ENCODE data around the gene CASP8AP2.

DNA sequence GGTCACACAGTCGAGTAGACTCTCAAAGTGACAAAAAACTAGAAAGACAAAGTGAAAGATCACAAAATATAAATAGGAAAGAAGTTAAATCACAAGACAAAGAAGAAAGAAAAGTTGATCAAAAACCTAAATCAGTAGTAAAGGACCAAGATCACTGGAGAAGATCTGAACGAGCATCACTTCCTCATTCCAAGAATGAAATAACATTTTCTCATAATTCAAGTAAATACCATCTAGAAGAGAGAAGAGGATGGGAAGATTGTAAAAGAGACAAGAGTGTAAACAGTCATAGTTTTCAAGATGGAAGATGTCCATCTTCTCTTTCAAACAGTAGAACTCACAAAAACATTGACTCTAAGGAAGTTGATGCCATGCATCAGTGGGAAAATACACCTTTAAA, 33.0 kb downstream of the CASP8AP2 start:
- TF ChIP-seq, protein P1, sequence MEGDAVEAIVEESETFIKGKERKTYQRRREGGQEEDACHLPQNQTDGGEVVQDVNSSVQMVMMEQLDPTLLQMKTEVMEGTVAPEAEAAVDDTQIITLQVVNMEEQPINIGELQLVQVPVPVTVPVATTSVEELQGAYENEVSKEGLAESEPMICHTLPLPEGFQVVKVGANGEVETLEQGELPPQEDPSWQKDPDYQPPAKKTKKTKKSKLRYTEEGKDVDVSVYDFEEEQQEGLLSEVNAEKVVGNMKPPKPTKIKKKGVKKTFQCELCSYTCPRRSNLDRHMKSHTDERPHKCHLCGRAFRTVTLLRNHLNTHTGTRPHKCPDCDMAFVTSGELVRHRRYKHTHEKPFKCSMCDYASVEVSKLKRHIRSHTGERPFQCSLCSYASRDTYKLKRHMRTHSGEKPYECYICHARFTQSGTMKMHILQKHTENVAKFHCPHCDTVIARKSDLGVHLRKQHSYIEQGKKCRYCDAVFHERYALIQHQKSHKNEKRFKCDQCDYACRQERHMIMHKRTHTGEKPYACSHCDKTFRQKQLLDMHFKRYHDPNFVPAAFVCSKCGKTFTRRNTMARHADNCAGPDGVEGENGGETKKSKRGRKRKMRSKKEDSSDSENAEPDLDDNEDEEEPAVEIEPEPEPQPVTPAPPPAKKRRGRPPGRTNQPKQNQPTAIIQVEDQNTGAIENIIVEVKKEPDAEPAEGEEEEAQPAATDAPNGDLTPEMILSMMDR (IDR thresholded peaks at IDR 0.05) = no peak
- no peak for TF ChIP-seq POLR2A (IDR thresholded peaks at IDR 0.05)

Data from heart left ventricle (tissue), 13 donors.